SK-N-SH treated with all-trans-retinoic acid at 6 μM for 48 hours (cell line): ENCODE results near the gene SLC38A2.

Experiments
- ATAC-seq: fragments of 200-7000 bp; cut with Tn5 transposase; 3 replicates; pipeline ENCODE4 v1.9.1; 2020; ENCODE audit warnings: mild to moderate bottlenecking, moderate library complexity
- ARNTL ChIP-seq: fragments of 450-650 bp; formaldehyde crosslinking; IDR thresholded peaks from 2 replicates; pipeline ENCODE4 v1.5.0; 2020; ENCODE audit warnings: low read depth, mild to moderate bottlenecking, moderate library complexity, borderline replicate concordance
- BACH2 ChIP-seq: fragments of 250-450 bp; sonication (Bioruptor Pico); IDR thresholded peaks from 2 replicates; pipeline ENCODE4 v1.9.0; 2021; ENCODE audit warnings: mild to moderate bottlenecking, borderline replicate concordance
- CREB5 ChIP-seq: fragments of 250-450 bp; sonication (Bioruptor Pico); IDR thresholded peaks from 2 replicates; pipeline ENCODE4 v1.5.1; 2020; ENCODE audit warnings: low read depth, mild to moderate bottlenecking, moderate library complexity
- CSRNP3 ChIP-seq: fragments of 250-450 bp; sonication (Bioruptor Pico); IDR thresholded peaks from 2 replicates; pipeline ENCODE4 v1.5.1; 2021; ENCODE audit warnings: mild to moderate bottlenecking, moderate library complexity
- ESRRG ChIP-seq: fragments of 250-450 bp; sonication (Bioruptor Pico); IDR thresholded peaks from 2 replicates; pipeline ENCODE4 v1.6.1; 2021; ENCODE audit warnings: mild to moderate bottlenecking
- ISL1 ChIP-seq: fragments of 250-450 bp; sonication (Bioruptor Pico); IDR thresholded peaks from 2 replicates; pipeline ENCODE4 v2.1.2; 2022; ENCODE audit warnings: mild to moderate bottlenecking, moderate library complexity
- OSR1 ChIP-seq: fragments of 250-450 bp; sonication (Bioruptor Pico); IDR thresholded peaks from 2 replicates; pipeline ENCODE4 v1.8.0; 2022; ENCODE audit warnings: moderate library complexity, mild to moderate bottlenecking, inconsistent platforms
- PATZ1 ChIP-seq: fragments of 250-450 bp; sonication (Bioruptor Pico); IDR thresholded peaks from 2 replicates; pipeline ENCODE4 v1.8.0; 2020; ENCODE audit warnings: mild to moderate bottlenecking, moderate library complexity, borderline replicate concordance
- POU6F1 ChIP-seq: fragments of 250-450 bp; sonication (Bioruptor Pico); IDR thresholded peaks from 2 replicates; pipeline ENCODE4 v1.8.0; 2021; ENCODE audit warnings: low read depth, mild to moderate bottlenecking, moderate library complexity, borderline replicate concordance
- RARB ChIP-seq: fragments of 250-450 bp; sonication (Bioruptor Pico); IDR thresholded peaks from 2 replicates; pipeline ENCODE4 v1.8.0; 2021; ENCODE audit warnings: mild to moderate bottlenecking, moderate library complexity
- SNAI2 ChIP-seq: fragments of 250-450 bp; sonication (Bioruptor Pico); IDR thresholded peaks from 2 replicates; pipeline ENCODE4 v1.5.0; 2020; ENCODE audit warnings: mild to moderate bottlenecking, moderate library complexity
- TCF4 ChIP-seq: fragments of 250-450 bp; sonication (Bioruptor Pico); IDR thresholded peaks from 2 replicates; pipeline ENCODE4 v1.8.0; 2021; ENCODE audit warnings: mild to moderate bottlenecking, moderate library complexity, borderline replicate concordance
- TOX ChIP-seq: fragments of 250-450 bp; sonication (Bioruptor Pico); IDR thresholded peaks from 2 replicates; pipeline ENCODE4 v1.8.0; 2021; ENCODE audit warnings: mild to moderate bottlenecking, moderate library complexity, borderline replicate concordance
- TSHZ2 ChIP-seq: fragments of 250-450 bp; sonication (Bioruptor Pico); IDR thresholded peaks from 2 replicates; pipeline ENCODE4 v1.5.0; 2020; ENCODE audit warnings: mild to moderate bottlenecking, moderate library complexity
- ZC3H10 ChIP-seq: fragments of 250-450 bp; sonication (Bioruptor Pico); IDR thresholded peaks from 2 replicates; pipeline ENCODE4 v1.5.1; 2021; ENCODE audit warnings: mild to moderate bottlenecking, moderate library complexity
- ZFP3 ChIP-seq: fragments of 250-450 bp; sonication (Bioruptor Pico); IDR thresholded peaks from 2 replicates; pipeline ENCODE4 v1.5.0; 2020; ENCODE audit warnings: mild to moderate bottlenecking, moderate library complexity
- ZNF565 ChIP-seq: fragments of 450-650 bp; formaldehyde crosslinking; conservative IDR thresholded peaks from 2 replicates; pipeline ENCODE4 v1.5.0; 2020; ENCODE audit warnings: low read depth, mild to moderate bottlenecking, moderate library complexity
- ZNF70 ChIP-seq: fragments of 450-650 bp; formaldehyde crosslinking; IDR thresholded peaks from 2 replicates; pipeline ENCODE4 v1.5.0; 2020; ENCODE audit warnings: mild to moderate bottlenecking, moderate library complexity
- ZNF8 ChIP-seq: fragments of 450-650 bp; formaldehyde crosslinking; IDR thresholded peaks from 2 replicates; pipeline ENCODE4 v1.5.0; 2020; ENCODE audit warnings: mild to moderate bottlenecking, moderate library complexity

Gene SLC38A2

GRCh38 chr12:46386360-46386867, 13.8 kb upstream of the SLC38A2 start:
- ATAC-seq, result peak; percentile 12
- TF ChIP-seq CREB5 (CRISPR knock-in tag) (peak; percentile 32; the same call in 1 of the 2 replicates), ISL1 (CRISPR knock-in tag) (peak; percentile 95), ESRRG (CRISPR knock-in tag) (no peak)
- TF ChIP-seq, all 23 proteins: peak for 2

GRCh38 chr12:46385438-46385837, 12.9 kb upstream of the SLC38A2 start:
- TF ChIP-seq ARNTL (CRISPR knock-in tag) (no peak), TOX (CRISPR knock-in tag) (no peak), ZNF70 (CRISPR knock-in tag) (no peak), TCF4 (CRISPR knock-in tag) (no peak), CSRNP3 (CRISPR knock-in tag) (no peak), RARB (CRISPR knock-in tag) (no peak), BACH2 (CRISPR knock-in tag) (no peak), ZNF8 (no peak), ISL1 (CRISPR knock-in tag) (no peak), ESRRG (CRISPR knock-in tag) (no peak), CREB5 (CRISPR knock-in tag) (no peak), ZC3H10 (CRISPR knock-in tag) (no peak), SNAI2 (no peak), TSHZ2 (CRISPR knock-in tag) (no peak), PATZ1 (no peak), ZFP3 (CRISPR knock-in tag) (no peak)

GRCh38 chr12:46384451-46385309, 12.1 kb upstream of the SLC38A2 start:
- TF ChIP-seq OSR1, result no peak
- no peak for TF ChIP-seq ZFP3 (CRISPR knock-in tag)
- no peak for TF ChIP-seq TCF4 (CRISPR knock-in tag)
- no peak for TF ChIP-seq ZNF8
- TF ChIP-seq ZNF565, result no peak
- no peak for TF ChIP-seq ZC3H10 (CRISPR knock-in tag)
- TF ChIP-seq BACH2 (CRISPR knock-in tag), result no peak
- no peak for TF ChIP-seq SNAI2
- no peak for TF ChIP-seq ISL1 (CRISPR knock-in tag)
- no peak for TF ChIP-seq POU6F1 (CRISPR knock-in tag)
- no peak for TF ChIP-seq CSRNP3 (CRISPR knock-in tag)
- no peak for TF ChIP-seq ZNF70 (CRISPR knock-in tag)
- TF ChIP-seq TSHZ2 (CRISPR knock-in tag), result no peak
- TF ChIP-seq RARB (CRISPR knock-in tag), result no peak
- ATAC-seq, result no peak

More at GRCh38 chr12:46385438-46385837, 12.9 kb upstream of the SLC38A2 start:
- no peak for ATAC-seq
